ENCODE results near the gene SLC32A1.

GRCh38 chr20:38729767-38730166 is 5.5 kb downstream of the SLC32A1 start:
- TF ChIP-seq EZH2phosphoT487 (IDR thresholded peaks at IDR 0.05; ENCODE audit: insufficient read depth, low read depth) = no peak
- no peak for TF ChIP-seq EZH2 (IDR thresholded peaks at IDR 0.05; ENCODE audit: insufficient read depth, poor library complexity, severe bottlenecking)
